CD4-positive, alpha-beta T cell treated with Interferon gamma for 1 hour (primary cell): Measurements from ENCODE around the gene SLC6A19.

Experiments used
- DNase-seq: peaks from one replicate; pipeline ENCODE4 v3.0.0-alpha.2; 2020

Gene SLC6A19

DNA sequence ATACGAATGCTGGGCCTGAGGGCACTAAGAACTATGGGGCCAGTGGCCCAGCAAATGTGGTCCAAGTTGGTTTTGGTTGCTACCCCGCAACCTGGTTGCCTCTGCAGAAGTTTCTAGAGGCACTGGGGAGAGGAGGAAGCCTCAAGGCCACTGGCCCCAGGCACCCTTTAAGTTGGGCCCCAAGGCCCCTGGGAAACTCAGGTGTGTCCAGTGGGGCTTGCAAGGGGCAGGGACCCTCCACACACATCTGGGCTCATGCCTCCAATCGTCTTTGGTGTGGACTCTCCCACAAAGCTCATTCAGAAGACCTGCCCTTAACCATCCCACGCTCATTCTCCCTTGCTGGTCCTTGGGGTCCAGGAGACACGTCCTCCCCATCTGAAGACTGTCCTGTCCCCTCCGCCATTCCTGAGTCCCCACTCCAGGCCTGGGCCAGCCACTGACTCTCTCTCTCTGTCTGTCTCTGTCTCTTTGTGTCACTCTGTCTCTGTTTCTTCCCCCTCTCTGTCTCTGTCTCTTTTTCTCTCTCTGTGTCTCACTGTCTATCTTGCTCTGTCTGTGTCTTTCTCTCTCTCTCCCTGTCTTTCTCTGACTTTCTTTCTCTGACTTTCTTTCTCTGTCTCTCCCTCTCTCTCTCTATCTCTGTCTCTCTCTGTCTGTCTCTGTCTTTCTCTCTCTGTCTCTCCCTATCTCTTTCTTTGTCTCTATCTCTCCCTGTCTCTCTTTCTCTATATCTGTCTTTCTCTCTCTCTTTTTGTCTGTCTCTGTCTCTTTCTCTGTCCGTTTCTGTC lies 3.3 kb upstream of the SLC6A19 start:
- DNase-seq = no peak

DNA sequence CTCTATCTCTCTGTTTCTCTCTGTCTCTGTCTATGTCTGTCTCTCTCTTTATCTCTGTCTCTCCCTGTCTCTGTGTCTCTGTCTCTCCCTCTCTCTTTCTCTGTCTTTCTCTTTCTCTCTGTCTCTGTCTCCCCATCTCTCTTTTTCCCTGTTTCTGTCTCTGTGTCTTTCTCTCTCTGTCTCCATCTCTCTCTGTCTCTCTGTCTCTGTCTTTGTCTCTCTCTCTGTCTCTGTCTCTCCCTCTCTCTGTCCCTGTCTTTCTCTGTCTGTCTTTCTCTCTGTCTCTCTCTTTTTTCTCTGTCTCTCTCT lies 2.1 kb upstream of the SLC6A19 start:
- DNase-seq = no peak

DNA sequence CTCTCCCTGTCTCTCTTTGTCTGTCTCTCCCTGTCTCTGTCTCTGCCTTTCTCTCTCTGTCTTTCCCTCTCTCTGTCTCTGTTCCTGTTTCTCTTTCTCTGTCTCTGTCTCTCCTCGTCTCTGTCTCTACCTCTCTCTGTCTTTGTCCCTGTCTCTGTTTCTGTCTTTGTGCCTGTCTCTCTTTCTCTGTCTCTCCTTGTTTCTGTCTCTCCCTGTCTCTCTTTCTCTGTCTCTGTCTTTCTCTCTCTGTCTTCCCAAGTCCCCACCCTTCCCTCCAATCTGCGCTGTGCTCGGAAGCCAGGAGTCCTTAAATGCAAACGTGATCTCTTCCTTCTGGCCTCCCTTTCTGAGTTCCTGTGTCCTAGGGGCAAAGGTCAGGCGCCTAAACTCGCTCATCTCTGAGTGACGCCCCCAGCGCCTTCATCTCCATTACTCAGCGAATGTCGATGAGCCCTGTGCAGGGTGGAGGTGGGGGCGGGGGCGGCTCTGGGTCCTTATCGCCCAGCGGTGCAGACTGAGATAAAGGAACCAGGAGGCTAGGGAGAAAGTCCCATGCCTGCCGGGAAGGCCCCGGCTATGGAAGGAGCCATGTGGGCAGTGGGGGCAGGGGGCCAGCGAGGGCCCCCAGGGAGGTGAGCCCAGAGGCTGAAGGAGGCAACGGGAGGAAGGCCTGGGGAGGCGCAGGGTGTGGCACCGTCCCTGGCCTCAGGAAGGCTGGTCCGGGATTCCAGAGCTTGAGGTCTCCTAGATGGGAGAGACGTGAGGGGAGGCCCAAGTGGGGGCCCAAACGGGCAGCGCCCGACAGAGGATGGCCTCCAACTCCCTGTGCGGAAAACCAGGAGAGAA lies 1.5 kb upstream of the SLC6A19 start:
- DNase-seq = no peak

DNA sequence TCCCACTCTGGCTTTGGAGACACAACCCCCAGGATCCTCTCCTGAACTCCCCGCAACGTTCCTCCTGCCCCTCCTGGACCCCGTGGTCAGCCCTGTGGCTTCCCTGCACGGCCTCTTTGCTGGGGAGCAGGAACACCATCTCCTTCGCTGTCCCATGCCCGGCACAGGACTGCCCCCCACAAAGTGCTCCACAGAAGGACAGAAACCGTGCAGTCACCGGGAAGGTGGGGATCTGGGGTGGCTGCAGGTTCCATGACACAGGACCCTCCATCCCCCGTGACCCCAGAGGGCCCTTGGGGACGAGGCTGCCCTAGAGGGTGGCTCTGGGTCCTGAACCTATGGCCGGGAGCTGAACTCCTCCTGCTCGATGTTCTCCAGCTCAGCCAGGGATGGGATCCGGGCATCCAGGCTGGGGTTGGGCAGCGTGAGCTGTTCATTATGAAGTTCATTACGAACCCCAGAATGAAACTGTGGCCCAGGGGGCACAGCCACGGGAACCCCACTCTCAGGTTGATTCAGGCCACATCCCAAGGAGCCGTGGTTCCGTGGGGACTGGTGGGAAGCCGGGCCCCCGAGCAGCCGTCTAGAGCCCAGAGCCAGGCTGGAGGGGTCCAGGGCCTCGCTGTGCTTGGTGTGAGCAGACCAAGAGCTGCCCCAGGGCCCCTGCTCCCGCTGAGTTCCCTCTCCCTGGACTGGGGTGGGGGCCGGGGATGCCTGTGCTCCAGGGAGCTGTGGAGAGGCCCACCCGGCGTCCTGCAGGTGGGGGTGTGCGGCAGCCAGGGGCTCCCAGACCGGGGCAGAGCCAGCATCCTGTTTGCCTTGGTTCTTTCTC lies 684 bp upstream of the SLC6A19 start:
- DNase-seq = no peak

DNA sequence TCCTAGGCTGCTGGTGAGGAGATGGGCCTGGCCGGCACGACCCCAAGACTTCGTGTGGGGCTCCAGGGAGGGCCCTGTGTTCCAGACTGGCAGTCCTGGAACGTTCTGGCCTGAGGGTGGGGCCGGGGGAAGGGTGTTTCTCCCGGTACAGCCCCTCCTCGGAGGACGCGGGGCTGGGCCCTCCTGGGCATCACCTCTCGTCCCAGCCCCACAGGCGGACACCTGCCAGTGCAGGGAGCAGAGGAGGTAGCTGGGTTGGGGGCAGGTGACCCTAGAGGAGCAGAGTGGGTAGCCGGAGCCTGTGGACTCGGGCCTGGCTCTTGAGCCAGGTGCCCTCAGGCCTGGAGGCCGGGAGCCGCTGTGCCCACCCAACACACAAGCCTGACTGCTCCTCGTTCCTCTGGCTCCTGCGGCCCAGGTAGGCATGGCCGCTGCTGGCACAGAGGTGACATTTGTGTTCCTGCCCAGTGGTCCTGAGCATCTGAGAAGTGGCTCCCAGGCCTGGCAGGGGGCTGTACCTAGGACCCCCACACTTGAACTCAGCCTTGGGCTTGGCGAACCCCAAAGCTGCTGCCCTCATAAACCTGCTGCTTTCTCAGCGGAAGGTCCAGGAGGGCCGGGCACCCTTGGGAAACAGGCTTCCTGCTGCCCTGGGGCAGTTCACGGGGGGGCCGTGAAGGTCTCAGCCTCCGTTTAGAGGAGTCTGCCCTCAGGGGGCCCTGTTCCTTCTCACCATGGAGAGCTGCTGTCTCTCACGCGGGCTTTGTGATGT lies 817 bp downstream of the SLC6A19 start:
- no peak for DNase-seq

DNA sequence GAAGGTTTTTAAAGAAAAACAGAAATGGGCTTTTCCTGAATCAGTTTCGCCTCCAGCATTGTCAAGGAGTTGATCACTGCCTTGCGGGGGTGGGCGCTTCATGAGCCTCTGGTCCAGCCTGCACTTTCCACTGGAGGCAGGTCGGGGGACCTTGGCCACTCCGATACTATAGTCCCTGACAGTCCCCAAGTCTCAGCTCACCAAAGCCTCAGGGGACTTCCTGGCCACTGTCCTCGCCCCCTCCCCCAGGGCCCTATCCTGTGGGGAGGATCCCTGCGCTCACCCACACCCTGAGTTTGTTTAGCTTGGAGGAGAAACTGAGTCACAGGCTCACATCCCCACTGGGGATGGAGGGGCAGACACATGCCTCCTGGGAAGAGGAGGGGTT lies 1.4 kb downstream of the SLC6A19 start:
- no peak for DNase-seq

DNA sequence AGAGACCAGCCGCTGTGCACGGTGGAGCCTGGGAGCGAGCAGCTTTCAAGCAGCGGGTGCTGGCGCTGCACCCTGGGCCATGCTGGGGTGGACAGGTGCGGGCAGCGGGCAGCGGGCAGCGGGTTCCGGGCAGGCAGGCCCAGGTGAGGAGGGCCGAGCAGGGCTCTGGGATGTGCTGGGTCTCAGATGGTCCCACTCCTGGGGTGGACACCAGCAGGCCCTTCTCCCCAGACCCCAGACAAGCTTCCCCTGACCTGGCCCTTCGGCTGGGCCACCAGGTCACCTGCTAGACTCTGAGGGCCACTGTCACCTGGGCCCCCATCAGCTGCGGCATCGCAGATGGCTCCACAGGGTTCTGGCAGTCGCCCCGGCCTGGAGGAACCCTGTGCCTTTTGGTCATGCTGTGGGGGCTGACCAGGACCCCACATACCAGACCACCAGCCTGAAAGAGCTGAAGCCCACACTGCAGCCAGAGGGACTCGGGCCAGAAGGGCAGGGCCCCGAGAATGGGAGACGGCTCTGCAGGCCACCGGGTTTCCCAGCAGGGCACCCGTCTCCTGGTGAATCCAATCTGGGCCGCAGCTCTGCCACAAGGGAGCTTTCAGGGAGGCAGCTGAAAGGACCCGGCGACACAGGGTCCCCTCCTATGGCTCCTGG lies 2.0 kb downstream of the SLC6A19 start:
- no peak for DNase-seq

DNA sequence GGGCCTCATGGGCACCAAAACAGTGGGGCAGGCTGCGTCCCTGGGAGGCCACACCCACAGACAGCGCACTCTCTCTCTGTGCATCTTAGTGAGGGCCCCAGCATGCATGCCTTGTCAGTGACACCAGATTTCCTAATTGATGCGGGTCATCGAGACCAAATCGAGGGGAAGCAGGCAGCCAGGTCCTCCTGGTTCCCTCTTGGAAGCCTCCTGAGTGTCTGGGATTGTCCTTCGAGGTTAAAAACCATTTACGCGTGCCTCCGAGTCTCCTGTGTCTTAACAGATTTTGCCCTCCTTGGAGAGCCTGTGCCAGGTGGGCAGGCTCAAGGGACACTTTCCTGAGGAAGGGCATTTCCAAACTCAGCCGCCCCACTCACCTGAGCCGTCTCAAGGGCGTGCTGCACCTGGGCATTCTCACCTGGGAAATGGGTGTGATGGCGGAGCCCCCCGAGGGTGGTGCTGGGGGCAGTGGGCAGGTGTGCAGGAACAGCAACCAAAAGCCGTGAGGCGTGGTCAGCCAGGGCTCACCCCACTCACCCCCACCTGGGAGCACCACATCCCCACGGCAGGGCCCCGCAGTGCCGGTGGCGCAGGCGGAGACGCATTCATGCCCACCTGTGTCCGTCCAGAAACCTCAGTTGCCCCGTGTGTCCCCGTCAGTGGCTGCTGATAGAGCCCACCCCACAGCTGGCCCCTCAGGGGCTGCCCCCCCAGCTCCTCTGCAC lies 2.7 kb downstream of the SLC6A19 start:
- DNase-seq = no peak

DNA sequence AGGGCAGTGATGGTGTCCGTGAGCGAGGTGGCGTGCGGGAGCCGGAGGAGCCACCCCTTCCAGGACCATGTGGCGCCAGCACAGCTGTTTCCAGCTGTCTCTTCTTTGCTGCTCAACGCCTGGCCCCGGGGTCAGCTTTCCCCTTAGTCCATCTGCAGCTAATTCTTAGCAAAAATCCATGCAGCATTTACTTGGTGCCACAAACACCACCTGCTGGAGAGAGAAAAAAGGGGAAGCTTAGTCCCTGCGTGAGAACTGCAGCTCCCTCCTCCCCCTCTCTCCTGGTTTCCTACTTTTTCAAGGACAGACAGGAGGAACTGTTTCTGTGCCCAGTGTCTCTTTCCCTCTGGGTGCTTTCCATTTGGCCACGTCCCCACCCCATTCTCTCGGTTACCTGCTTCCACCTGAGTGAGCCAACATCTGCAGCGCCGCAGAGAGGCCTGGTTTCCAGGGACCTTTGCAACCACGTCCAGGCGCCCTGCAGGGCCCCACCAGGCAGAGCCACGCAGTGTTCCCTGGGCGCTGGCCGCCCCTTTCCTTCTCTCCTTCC lies 3.4 kb downstream of the SLC6A19 start:
- no peak for DNase-seq

DNA sequence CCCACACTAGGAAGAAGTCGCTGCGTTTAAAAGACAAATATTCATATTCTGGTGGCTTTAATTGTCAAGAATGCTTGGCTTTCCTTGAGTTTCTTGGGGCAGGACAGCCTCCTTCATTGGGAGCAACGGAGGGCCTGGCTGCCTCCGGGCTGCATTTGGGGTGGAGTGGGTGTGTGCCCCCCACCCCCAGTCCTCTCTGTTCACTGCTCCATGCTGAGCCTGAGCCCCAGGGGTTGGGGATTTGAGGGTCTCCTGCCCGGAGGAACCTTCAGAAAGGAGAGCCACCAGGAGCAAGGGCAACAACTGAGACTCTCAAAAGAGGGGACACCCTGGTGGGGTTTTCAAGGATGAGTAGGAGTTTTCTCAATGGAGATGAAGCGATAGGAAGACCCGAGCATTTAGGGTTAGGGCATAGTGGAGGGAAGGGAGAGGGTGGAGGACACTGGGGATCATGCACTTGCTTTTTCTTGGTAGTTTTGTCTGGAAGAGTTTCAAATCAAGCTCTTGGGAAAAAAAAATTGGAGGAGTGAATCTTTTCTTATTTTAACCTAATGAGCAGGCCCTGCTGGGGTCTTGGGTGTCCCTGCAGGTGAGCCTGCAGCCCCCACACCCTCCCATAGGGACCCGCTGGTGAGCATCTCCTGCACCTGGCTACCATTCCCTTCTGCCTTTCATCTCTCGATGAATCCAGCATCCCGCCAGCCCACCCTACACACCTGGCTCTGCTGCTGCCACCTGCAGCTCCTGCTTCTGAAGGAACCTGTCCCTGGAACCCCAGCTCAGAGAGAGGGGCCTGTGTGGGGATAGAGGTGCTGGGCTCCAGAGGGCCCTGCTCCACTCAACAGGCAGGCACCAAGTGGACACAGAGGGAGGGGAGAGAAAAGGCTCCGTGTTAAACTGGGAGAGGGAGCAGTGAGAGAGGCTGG lies 4.1 kb downstream of the SLC6A19 start:
- DNase-seq = no peak

DNA sequence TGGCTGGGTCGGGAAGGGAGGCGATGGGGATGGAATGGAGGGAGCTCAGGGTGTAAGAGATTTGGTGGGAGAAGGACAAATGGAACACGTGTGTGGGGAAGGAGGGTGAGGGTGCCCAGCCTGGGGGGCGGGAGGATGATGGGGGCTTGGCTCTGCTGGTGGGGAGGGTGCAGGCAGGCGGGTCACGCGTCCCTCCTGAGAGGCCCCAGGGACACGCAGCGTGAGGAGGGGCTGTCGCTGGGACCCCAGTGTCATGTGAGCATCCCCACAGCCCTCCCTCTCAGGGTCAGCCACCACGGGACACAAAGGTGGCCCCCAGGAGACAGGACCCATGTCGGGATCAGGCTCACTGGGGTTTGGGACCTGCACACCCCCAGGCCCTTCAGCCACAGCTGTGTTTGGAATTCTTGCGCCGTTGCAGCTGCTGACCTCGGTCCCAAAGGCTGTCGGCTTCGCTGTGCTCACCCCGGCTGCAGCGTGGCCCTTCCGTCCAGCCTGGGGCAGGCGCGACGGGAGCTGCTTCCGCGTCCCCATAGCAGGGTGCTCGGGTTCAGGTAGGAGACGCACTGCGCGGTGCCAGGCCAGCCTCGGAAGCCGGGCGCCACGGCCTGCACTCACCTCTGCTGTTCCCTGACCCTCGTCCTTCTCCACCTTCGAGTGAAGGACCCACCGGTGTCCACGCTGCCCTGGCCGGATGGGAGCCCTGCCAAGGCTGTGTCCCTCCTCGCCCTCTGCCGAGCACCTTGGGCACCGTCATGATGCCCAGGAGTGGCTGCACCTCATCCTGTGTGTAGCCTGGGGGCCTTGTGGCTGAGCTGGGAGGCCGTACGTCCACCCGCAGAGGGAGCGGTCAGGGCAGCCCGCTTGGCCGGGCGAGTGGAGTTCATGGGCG lies 5.4 kb downstream of the SLC6A19 start:
- DNase-seq = no peak

DNA sequence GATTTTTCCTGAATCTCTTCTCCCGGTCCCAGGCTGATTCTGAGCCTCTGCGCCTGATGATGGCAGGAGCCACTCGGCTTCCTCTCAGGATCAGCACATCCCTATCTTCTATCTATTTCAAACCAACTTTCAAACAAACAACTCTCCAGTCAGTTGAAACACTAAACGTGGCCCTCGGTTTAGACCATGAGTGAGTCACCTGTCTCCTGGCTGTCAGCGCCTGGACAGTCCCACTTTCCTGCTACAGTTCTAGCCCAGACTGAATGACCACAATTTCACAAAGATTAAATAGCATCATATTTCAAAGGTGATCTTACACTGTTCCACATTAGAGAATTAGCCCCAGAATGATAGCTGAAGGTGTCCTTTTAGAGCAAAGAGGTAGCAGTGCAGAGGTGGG lies 6.2 kb downstream of the SLC6A19 start:
- no peak for DNase-seq

DNA sequence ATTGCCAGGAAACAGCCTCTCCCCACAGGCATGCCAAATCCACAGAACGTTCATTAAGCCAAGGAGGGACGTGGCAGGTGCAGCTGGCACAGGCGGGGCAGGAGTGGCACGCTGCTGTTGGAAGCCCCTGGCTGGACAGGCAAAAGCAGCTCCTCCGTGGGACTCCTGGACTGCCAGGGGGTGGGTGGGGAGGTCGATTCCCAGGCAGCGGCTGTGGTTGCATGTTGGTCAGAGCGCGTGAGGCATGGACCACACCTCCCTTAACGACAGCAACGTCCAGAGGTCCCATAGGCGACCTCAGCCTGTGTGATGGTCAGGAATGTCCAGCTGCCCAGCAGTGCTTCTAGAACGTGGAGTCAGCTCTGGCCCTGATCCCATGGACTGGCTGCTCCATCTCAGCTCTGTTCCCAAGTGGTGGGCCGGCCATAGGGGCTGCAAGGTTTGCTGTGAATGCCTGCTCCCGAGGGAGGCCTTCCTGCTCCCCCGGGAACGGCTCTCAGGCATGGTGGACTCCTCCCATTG lies 6.9 kb downstream of the SLC6A19 start:
- no peak for DNase-seq

DNA sequence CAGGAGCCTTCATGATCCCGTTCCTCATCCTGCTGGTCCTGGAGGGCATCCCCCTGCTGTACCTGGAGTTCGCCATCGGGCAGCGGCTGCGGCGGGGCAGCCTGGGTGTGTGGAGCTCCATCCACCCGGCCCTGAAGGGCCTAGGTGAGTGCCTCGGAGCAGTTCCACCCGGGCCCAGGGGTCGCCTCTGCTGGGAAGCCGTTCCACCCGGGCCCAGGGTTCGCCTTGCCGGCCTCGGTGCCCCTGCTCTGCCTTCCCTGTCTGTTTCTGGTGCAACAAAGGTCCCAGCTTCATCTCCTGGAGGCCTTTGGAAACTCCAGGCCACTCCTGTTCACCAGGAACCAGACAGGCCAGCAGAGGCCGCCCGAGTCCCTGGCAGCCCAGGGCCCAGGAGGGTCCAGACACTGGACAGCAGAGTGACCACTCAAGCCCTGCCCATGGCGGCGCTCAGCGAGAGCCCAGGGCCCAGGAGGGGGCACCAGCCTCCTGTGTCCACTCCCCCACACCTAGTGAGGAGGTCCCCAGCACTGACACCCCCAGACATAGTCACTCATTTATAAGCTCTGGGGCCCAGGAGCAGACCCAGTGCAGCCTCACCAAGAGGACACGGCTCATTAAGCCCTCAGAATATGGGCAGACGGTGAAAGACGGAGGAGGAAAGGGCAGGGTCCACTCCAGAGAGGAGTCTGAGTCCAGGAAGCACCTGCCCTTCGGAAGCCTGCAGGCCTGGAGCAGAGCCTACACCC lies 7.5 kb downstream of the SLC6A19 start:
- DNase-seq = no peak

DNA sequence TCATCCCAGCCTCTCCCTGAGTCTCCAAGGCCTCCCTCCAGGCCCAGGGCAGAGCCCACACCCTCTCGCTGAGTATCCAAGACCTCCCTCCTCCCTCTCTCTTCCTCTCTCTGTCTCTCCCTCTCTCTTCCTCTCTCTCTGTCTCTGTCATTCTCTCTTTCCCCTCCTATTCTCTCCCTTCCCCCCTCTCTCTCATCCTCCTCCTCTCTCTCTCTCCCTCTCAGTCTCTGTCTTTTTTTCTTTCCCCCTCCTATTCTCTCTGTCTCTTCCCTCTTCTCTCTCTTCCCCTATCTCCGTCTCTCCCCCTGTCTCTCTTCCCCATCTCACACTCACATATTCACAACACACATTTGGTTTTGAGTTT lies 8.1 kb downstream of the SLC6A19 start:
- no peak for DNase-seq

DNA sequence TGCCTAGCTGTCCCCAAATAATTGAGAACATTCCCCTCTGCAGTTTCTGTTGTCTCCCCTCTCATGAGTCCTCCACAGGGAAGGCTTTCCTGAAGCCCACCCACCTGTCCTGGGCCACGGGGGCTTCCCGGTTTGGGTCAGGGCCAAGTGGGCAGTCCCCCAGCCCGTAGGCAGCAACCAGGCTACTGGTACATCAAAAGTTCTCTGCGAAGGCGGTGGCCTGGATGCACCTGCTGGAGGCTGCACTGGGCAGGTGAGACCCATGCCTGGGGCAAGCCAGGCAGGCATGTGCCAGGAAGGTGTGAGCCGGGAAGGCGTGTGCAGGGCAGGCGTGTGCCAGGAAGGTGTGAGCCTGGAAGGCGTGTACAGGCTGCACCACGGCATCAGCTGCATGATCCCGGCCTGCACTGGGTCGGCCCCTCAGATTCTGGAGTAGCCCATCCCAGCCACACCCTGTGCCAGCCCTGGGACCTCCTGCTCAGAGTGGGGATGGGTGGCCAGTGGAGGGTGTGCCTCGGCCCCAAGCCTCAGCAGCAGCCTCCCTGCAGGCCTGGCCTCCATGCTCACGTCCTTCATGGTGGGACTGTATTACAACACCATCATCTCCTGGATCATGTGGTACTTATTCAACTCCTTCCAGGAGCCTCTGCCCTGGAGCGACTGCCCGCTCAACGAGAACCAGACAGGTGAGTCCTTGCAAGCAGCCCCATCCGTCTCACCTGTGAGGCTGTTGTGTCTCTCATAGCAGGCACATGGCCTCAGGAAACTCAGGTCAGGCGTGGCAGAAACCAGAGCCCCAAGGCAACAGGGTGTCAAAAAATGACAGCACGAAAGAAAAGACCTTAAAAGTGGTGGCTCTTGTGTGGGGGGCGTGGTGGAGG lies 8.7 kb downstream of the SLC6A19 start:
- DNase-seq = no peak

DNA sequence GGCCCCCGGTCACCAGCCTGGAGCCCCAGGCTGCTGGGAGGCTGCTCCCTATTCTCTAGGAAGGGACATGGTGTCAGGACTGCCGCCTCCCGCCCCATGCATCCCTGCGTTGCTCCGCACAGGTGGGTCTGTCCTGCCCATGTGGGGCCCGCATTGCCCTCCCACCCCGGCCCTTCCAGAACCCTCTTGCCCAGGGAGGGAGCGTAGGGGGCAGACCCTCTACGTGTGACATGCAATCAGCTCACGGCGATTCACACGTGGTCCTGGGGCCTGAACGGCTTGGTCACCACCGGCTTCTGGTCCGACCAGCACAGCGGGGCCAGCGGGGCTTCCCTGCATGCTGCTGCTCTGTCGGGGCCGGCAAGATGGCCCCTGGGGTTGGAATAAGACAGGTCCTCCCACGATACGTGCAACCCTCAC lies 9.4 kb downstream of the SLC6A19 start:
- DNase-seq = no peak
